PFSK-1 (cell line): Measurements from ENCODE around the gene UGGT1.

ENCODE experiments used
- POLR2AphosphoS5 ChIP-seq: IDR thresholded peaks from 2 replicates; pipeline ENCODE4 v1.6.1; 2012; ENCODE audit warnings: low read depth, mild to moderate bottlenecking, control low read depth, low read length, moderate library complexity
- REST ChIP-seq, 2 experiments: IDR thresholded peaks; 2 replicates each; pipeline versions ENCODE4 v1.6.1 to v1.8.0; 2011 to 2012; ENCODE audit warnings: low read depth in 2 of 2, low read length in 2 of 2, control low read depth in 1 of 2, inconsistent platforms in 1 of 2, mild to moderate bottlenecking in 1 of 2, moderate library complexity in 1 of 2; ENCODE audit not compliant: insufficient read depth in 1 of 2
- SIN3A ChIP-seq: IDR thresholded peaks from 2 replicates; pipeline ENCODE4 v1.6.1; 2012; ENCODE audit warnings: mild to moderate bottlenecking, low read length, moderate library complexity, borderline replicate concordance; ENCODE audit not compliant: insufficient read depth

- TF ChIP-seq REST (IDR thresholded peaks at IDR 0.05; ENCODE audit: insufficient read depth in 1 of 2, low read depth in 2 of 2, low read length in 2 of 2), result no peak
- TF ChIP-seq POLR2AphosphoS5, result no peak
- no peak for TF ChIP-seq SIN3A
Observed at GRCh38 chr2:128214251-128214650, 123.3 kb downstream of the UGGT1 start.
